GM12891 (cell line): ENCODE results near the gene HRG.

ENCODE experiments used
- POLR2A ChIP-seq: IDR thresholded peaks from 2 replicates; pipeline ENCODE4 v1.6.1; 2011; ENCODE audit warnings: low read depth, low read length, control low read depth
- POLR2AphosphoS5 ChIP-seq: IDR thresholded peaks from 2 replicates; pipeline ENCODE4 v1.6.1; 2011; ENCODE audit warnings: low read depth, low read length, control low read depth
- TAF1 ChIP-seq: IDR thresholded peaks from 2 replicates; pipeline ENCODE4 v1.6.1; 2011; ENCODE audit warnings: low read depth, low read length, control low read depth

DNA sequence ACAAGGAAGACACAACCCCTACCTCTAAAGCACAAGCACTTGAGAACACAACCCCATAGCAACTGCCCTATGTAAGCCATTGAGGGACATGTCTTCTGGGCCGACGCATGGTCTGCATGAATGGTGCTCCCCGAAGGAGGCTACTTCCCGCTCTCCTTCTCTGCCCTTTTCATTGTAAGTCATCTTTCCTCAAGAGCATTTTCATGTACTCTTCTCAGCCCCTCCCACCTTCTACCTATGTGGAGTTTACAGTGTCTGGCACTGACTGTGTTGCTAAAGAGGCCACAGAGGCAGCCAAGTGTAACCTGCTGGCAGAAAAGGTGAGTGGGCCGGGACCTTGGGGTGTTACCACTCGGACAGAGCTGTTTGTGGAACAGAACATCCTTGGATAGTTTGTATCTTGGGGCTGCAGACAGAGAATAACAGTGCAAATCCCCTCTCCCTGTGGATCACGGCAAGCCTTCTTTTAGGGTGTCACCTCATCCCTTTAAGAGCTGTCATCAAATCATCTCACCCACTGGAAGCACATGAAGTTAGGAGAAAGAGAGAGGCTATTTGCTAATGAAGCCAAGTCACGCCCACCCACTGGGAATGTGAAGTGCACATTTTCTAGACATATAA is 47.4 kb upstream of the HRG start:
- no peak for TF ChIP-seq POLR2AphosphoS5
- no peak for TF ChIP-seq POLR2A
- no peak for TF ChIP-seq TAF1
